ENCODE results near the gene SEC14L5.

SEC14L5 gene

DNA sequence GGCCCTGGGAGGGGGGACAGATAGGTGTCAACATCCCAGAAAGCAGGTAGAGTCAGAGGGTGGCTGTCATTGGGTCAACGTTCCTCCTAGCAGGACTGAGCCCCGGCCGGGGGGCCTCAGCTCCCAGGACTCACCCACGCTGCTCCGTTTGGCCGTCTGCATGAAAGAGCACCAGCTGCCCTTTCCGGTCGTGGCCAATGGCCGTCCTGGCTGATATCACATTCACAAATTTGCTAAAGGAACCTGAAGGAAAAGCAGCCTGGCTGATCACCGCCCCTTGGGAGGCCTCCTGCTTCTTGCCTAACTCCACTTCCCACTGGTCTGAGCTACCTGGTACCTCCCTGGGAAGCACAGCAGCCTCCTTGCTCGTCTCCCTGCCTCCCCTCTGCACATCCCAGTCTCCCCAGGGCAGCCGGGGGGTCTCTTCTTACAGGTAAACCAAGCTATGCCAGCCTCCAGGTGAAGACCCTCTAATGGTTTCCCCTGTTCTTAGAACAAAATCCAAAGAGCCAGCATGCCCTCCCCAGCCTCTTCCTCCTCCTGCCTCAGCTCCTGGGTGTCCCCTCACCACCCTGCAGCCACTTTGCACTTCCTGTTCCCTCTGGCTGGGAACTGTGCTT is 72.2 kb downstream of the SEC14L5 start:
- peaks cover 15 to 20% of the 10 kb centered on the region in 2 donors for H3K4me1 ChIP-seq (ENCODE audit: control insufficient read depth in 2 of 2, insufficient read depth in 2 of 2, low read length in 2 of 2)
- no peak overlapping the region for H3K27ac ChIP-seq (ENCODE audit: low read depth in 2 of 2, low read length in 2 of 2)
- no peaks in the 10 kb centered on the region for H3K9me3 ChIP-seq (ENCODE audit: control insufficient read depth in 2 of 2, low read length in 2 of 2)
- H3K27me3 ChIP-seq (ENCODE audit: control insufficient read depth in 2 of 2, insufficient read depth in 2 of 2, low read length in 2 of 2), result no peaks in the 10 kb centered on the region
- no peak overlapping the region for H3K9ac ChIP-seq (ENCODE audit: low read depth in 1 of 2, low read length in 2 of 2)
- H3K36me3 ChIP-seq (ENCODE audit: control insufficient read depth in 2 of 2, insufficient read depth in 2 of 2, low read length in 2 of 2), result peaks cover 13 to 23% of the 10 kb centered on the region in 2 donors
- no peak overlapping the region for H3K4me3 ChIP-seq (ENCODE audit: low read length in 2 of 2)

DNA sequence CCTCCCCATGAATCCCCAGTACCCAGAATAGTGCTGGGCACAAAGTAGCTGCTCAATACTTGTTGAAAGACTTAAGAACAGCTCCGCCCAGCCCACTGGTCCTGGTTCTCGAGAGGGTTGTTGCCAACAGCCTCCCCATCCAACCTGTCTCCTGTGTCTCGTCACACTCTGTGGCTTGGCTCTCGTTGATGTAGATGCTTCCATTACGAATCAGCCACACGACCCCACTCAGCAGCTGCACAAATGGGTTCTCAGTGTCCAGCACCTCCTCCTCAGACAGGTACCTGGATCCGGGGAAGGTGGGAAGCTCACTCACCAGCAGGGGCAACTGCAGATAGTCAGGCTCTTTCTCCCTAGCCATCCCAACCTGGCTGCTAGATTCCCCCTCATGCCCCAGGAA is 73.5 kb downstream of the SEC14L5 start:
- H3K27ac ChIP-seq (ENCODE audit: low read depth in 2 of 2, low read length in 2 of 2), result no peak overlapping the region
- no peaks in the 10 kb centered on the region for H3K27me3 ChIP-seq (ENCODE audit: control insufficient read depth in 2 of 2, insufficient read depth in 2 of 2, low read length in 2 of 2)
- peaks cover 13 to 23% of the 10 kb centered on the region in 2 donors for H3K36me3 ChIP-seq (ENCODE audit: control insufficient read depth in 2 of 2, insufficient read depth in 2 of 2, low read length in 2 of 2)
- no peak overlapping the region for H3K9ac ChIP-seq (ENCODE audit: low read depth in 1 of 2, low read length in 2 of 2)
- H3K4me1 ChIP-seq (ENCODE audit: control insufficient read depth in 2 of 2, insufficient read depth in 2 of 2, low read length in 2 of 2), result peaks cover 15 to 21% of the 10 kb centered on the region in 2 donors
- H3K9me3 ChIP-seq (ENCODE audit: control insufficient read depth in 2 of 2, low read length in 2 of 2), result no peaks in the 10 kb centered on the region
- no peak overlapping the region for H3K4me3 ChIP-seq (ENCODE audit: low read length in 2 of 2)

DNA sequence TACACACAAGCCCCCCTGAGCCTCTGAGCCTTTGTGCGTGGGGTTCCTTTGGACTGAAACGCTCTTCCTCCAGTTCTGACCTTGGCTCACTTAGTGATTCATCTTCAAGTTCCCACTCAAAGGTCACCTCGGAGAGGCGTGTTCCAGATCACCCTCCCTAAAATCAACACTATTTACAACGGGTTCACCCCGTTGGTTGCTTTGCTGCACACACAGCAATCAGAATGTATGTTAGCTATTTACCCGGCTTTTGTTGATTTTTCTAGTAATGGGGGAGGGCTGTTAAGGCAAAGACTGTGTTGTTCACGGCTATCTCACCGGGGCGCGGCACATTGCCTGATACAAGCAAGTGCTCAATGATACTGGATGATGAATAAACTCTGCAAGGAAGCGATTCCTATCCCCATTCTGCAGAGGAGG is 74.6 kb downstream of the SEC14L5 start:
- peaks cover 15 to 21% of the 10 kb centered on the region in 2 donors for H3K4me1 ChIP-seq (ENCODE audit: control insufficient read depth in 2 of 2, insufficient read depth in 2 of 2, low read length in 2 of 2)
- H3K27ac ChIP-seq (ENCODE audit: low read depth in 2 of 2, low read length in 2 of 2), result peak overlapping the region; percentile 67 to 72
- peak overlapping the region; percentile 90 to 100 for H3K4me3 ChIP-seq (ENCODE audit: low read length in 2 of 2)
- no peaks in the 10 kb centered on the region for H3K9me3 ChIP-seq (ENCODE audit: control insufficient read depth in 2 of 2, low read length in 2 of 2)
- peak overlapping the region; percentile 10 to 71 for H3K9ac ChIP-seq (ENCODE audit: low read depth in 1 of 2, low read length in 2 of 2)
- no peaks in the 10 kb centered on the region for H3K27me3 ChIP-seq (ENCODE audit: control insufficient read depth in 2 of 2, insufficient read depth in 2 of 2, low read length in 2 of 2)
- H3K36me3 ChIP-seq (ENCODE audit: control insufficient read depth in 2 of 2, insufficient read depth in 2 of 2, low read length in 2 of 2), result peaks cover 10 to 18% of the 10 kb centered on the region in 2 donors

DNA sequence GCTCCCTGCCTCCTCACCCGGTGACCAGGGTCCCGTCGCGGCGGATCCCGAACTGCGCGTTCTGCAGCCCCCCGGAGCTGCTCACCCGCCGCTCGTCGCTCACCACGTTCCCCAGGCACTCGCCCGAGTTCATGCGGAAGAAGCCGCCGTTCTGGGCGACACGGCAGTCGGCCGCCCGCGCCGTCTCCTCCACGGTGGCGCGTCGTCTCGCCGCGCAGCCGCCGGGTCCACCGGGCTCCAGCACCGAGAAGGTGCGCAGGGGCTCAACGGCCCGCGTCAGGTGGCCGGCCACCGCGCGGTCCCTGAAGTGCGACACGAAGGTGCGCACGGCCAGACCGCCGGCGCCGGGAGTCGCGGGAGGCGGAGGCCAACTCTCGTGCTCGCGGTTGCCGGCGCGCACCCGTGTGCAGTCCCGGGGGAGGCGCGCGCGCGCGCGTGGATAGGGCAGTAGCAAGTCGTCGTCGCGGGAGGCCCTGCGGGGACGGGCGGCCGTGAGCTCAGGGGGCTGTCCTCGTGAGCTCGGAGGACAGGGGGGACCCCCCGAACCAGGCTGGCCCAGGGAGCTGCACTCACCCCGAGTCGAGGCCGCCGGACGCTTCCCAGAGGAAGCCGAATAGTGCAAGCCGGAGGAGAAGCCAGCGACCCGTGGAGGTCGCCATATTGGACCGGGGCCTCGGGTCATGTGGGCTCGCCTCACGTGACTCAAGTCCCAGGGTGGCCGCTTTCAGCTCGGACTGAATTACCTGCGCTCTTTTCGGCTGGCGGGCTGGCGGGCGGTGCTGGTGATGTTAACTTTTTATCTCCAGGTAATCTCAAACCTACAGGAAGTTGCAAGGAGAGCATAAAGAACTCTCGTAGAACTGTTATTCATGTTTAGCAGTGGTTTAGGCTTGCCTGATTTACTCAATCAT is 75.4 kb downstream of the SEC14L5 start, which contains the start of gene NAGPA:
NAGPA (minus strand) TSS at position 680 of the 911 bp plus-strand sequence; CDS start at position 659, 21 bp downstream.
- Histone ChIP-seq H3K36me3 (ENCODE audit: control insufficient read depth in 2 of 2, insufficient read depth in 2 of 2, low read length in 2 of 2) (peaks cover 8 to 13% of the 10 kb centered on the region in 2 donors), H3K9ac (ENCODE audit: low read depth in 1 of 2, low read length in 2 of 2) (peak within 1 kb of the TSS; percentile 65 to 71), H3K27ac (ENCODE audit: low read depth in 2 of 2, low read length in 2 of 2) (peak within 1 kb of the TSS; percentile 67 to 72)

DNA sequence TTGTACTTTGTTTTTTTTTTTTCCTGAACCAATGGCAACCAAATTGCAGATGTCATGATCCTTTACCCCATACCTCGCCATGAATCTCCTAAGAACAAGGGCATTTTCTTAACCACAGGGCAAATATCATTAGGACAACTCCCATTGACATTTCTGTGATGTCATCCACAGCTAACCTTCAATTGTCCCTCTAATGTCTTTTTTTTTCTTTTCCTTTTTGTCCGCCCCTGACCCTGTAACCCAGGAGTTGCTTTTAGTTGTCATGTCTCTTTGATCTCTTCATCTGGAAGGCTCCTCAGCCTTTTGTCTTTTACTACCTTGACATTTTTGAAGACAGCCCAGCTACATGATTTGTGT is 76.0 kb downstream of the SEC14L5 start:
- Histone ChIP-seq H3K27me3 (ENCODE audit: control insufficient read depth in 2 of 2, insufficient read depth in 2 of 2, low read length in 2 of 2) (no peaks in the 10 kb centered on the region), H3K9ac (ENCODE audit: low read depth in 1 of 2, low read length in 2 of 2) (peak overlapping the region; percentile 65 to 71), H3K27ac (ENCODE audit: low read depth in 2 of 2, low read length in 2 of 2) (peak overlapping the region; percentile 67 to 72), H3K36me3 (ENCODE audit: control insufficient read depth in 2 of 2, insufficient read depth in 2 of 2, low read length in 2 of 2) (peaks cover 2 to 8% of the 10 kb centered on the region in 2 donors), H3K4me1 (ENCODE audit: control insufficient read depth in 2 of 2, insufficient read depth in 2 of 2, low read length in 2 of 2) (peaks cover 15 to 21% of the 10 kb centered on the region in 2 donors), H3K9me3 (ENCODE audit: control insufficient read depth in 2 of 2, low read length in 2 of 2) (no peaks in the 10 kb centered on the region), H3K4me3 (ENCODE audit: low read length in 2 of 2) (peak overlapping the region; percentile 90 to 100)

More for the DNA sequence above, 75.4 kb downstream of the SEC14L5 start, which contains the start of gene NAGPA:
- Histone ChIP-seq H3K4me1 (ENCODE audit: control insufficient read depth in 2 of 2, insufficient read depth in 2 of 2, low read length in 2 of 2) (peaks cover 15 to 21% of the 10 kb centered on the region in 2 donors), H3K9me3 (ENCODE audit: control insufficient read depth in 2 of 2, low read length in 2 of 2) (no peaks in the 10 kb centered on the region), H3K4me3 (ENCODE audit: low read length in 2 of 2) (peak within 1 kb of the TSS; percentile 90 to 100), H3K27me3 (ENCODE audit: control insufficient read depth in 2 of 2, insufficient read depth in 2 of 2, low read length in 2 of 2) (no peaks in the 10 kb centered on the region)

DNA sequence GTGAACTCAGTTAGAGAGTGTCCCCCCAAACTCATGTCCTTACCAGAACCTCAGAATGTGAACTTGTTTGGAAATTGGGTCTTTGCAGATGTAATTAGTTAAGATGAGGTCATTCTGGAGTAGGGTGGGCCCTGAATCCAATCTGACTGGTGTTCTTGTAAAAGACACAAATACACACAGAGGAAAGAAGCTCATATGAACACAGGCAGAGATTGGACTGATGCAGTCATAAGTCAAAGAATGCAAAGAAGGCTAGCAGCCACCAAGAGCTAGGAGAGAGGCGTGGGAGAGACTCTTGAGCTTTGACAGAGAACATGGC is 77.7 kb downstream of the SEC14L5 start:
- H3K9me3 ChIP-seq (ENCODE audit: control insufficient read depth in 2 of 2, low read length in 2 of 2), result no peaks in the 10 kb centered on the region
- no peak overlapping the region for H3K9ac ChIP-seq (ENCODE audit: low read depth in 1 of 2, low read length in 2 of 2)
- no peak overlapping the region for H3K27ac ChIP-seq (ENCODE audit: low read depth in 2 of 2, low read length in 2 of 2)
- H3K27me3 ChIP-seq (ENCODE audit: control insufficient read depth in 2 of 2, insufficient read depth in 2 of 2, low read length in 2 of 2), result no peaks in the 10 kb centered on the region
- H3K36me3 ChIP-seq (ENCODE audit: control insufficient read depth in 2 of 2, insufficient read depth in 2 of 2, low read length in 2 of 2), result peaks cover 0 to 2% of the 10 kb centered on the region in 2 donors
- H3K4me1 ChIP-seq (ENCODE audit: control insufficient read depth in 2 of 2, insufficient read depth in 2 of 2, low read length in 2 of 2), result peaks cover 15 to 21% of the 10 kb centered on the region in 2 donors
- no peak overlapping the region for H3K4me3 ChIP-seq (ENCODE audit: low read length in 2 of 2)

DNA sequence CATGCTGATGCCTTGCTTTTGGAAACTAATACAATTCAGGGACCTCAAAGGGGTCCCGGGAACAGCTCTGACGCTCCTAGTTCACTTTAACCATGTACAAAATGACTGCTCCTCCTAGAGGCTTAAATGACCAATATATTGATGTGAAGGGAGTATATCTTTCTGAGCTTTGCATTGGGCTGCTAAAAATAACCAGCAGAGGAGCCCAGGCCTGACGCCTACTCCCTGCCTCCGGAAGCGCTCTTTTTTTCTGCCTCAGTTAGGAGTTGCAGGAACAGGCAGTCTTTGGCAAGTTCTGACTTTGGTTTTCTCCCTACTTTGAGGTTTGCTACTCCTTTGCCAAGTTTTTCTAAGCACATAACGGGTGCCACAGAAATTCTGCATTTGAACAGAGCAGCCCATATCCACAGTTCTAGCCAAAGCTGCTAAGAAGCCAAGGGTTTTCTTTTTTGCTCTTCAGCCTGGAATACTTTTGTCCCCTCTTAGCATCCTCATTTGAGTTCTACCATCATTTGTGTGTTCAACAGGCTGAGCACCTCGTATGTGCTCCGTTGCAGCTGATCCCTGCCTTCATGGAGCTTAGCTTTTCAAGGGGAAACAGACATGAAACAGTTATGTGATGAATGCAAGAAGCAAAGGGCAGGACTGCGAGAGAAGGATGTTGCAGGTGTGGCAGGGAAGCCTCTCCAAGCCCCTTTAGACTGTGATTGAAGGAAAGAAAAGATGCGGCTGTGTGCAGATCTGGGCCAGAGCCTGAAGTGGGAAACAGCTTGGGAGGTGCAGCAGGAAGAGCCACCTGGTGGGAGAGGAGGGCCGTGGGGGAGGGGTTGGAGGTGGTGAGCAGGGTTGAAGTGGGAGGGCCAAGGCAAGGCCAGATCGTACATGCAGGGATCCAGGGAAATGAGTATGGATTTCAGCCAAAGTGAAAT is 78.4 kb downstream of the SEC14L5 start:
- no peak overlapping the region for H3K9ac ChIP-seq (ENCODE audit: low read depth in 1 of 2, low read length in 2 of 2)
- no peak overlapping the region for H3K27ac ChIP-seq (ENCODE audit: low read depth in 2 of 2, low read length in 2 of 2)
- no peaks in the 10 kb centered on the region for H3K27me3 ChIP-seq (ENCODE audit: control insufficient read depth in 2 of 2, insufficient read depth in 2 of 2, low read length in 2 of 2)
- peaks cover 15 to 21% of the 10 kb centered on the region in 2 donors for H3K4me1 ChIP-seq (ENCODE audit: control insufficient read depth in 2 of 2, insufficient read depth in 2 of 2, low read length in 2 of 2)
- no peak overlapping the region for H3K4me3 ChIP-seq (ENCODE audit: low read length in 2 of 2)
- H3K9me3 ChIP-seq (ENCODE audit: control insufficient read depth in 2 of 2, low read length in 2 of 2), result no peaks in the 10 kb centered on the region
- no peaks in the 10 kb centered on the region for H3K36me3 ChIP-seq (ENCODE audit: control insufficient read depth in 2 of 2, insufficient read depth in 2 of 2, low read length in 2 of 2)

DNA sequence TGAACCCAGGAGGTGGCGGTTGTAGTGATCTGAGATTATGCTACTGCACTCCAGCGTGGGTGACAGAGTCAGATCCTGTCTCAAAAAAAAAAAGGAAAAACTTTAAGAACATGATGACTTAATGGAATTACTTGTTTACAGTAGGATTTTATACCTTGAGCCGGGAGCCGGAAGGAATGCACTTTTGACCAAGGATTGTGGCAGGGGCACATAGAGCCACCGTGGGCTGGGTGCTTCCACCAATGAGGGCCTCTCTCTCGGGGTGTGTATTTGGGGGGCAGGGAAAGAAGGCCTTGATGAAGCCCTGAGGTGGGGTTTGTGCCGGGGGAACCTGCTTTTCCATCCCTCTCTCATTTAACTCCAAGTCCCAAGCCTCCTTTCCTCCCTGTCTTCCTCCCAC is 82.3 kb downstream of the SEC14L5 start:
- Histone ChIP-seq H3K9me3 (ENCODE audit: control insufficient read depth in 2 of 2, low read length in 2 of 2) (no peaks in the 10 kb centered on the region), H3K27me3 (ENCODE audit: control insufficient read depth in 2 of 2, insufficient read depth in 2 of 2, low read length in 2 of 2) (no peaks in the 10 kb centered on the region), H3K27ac (ENCODE audit: low read depth in 2 of 2, low read length in 2 of 2) (no peak overlapping the region), H3K9ac (ENCODE audit: low read depth in 1 of 2, low read length in 2 of 2) (no peak overlapping the region), H3K4me3 (ENCODE audit: low read length in 2 of 2) (no peak overlapping the region), H3K36me3 (ENCODE audit: control insufficient read depth in 2 of 2, insufficient read depth in 2 of 2, low read length in 2 of 2) (no peaks in the 10 kb centered on the region), H3K4me1 (ENCODE audit: control insufficient read depth in 2 of 2, insufficient read depth in 2 of 2, low read length in 2 of 2) (no peaks in the 10 kb centered on the region)

DNA sequence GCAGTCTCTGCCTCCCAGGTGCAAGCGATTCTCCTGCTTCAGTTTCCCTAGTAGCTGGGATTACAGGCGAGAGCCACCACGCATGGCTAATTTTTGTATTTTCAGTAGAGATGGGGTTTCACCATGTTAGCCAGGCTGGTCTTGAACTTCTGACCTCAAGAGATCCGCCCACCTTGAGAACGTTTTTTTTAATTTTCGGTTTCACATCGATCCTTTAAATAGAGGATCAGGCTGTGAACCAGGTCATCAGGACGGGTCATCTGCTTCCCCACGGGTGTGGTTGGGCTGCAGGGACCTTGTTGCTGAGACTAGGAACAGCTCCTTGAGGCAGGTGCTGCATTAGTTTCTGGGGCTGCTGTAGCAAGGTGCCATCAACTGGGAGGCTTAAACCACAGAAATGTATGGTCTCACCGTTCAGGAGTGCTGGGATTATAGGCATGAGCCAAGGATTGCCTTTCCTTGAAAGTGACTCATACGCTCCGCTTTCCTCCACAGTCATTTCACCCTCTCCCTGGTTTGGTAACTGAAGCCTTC is 83.5 kb downstream of the SEC14L5 start:
- no peaks in the 10 kb centered on the region for H3K4me1 ChIP-seq (ENCODE audit: control insufficient read depth in 2 of 2, insufficient read depth in 2 of 2, low read length in 2 of 2)
- H3K4me3 ChIP-seq (ENCODE audit: low read length in 2 of 2), result no peak overlapping the region
- no peaks in the 10 kb centered on the region for H3K9me3 ChIP-seq (ENCODE audit: control insufficient read depth in 2 of 2, low read length in 2 of 2)
- no peak overlapping the region for H3K27ac ChIP-seq (ENCODE audit: low read depth in 2 of 2, low read length in 2 of 2)
- H3K9ac ChIP-seq (ENCODE audit: low read depth in 1 of 2, low read length in 2 of 2), result no peak overlapping the region
- no peaks in the 10 kb centered on the region for H3K36me3 ChIP-seq (ENCODE audit: control insufficient read depth in 2 of 2, insufficient read depth in 2 of 2, low read length in 2 of 2)
- no peaks in the 10 kb centered on the region for H3K27me3 ChIP-seq (ENCODE audit: control insufficient read depth in 2 of 2, insufficient read depth in 2 of 2, low read length in 2 of 2)

Data from mucosa of rectum (tissue), 2 donors.